HL-60/S4 treated with retinoic acid at 250 ng/mL for 4 days and 3 days (cell line): ENCODE measurements around the gene FANCE.

ENCODE experiments used
- in situ Hi-C: fragments of 300-500 bp; cut with MboI; formaldehyde crosslinking; loops from 2 replicates; pipeline ENCODE4 v1.7.0; 2022; ENCODE audit warnings: low sequenced_read_pairs

Gene FANCE

DNA sequence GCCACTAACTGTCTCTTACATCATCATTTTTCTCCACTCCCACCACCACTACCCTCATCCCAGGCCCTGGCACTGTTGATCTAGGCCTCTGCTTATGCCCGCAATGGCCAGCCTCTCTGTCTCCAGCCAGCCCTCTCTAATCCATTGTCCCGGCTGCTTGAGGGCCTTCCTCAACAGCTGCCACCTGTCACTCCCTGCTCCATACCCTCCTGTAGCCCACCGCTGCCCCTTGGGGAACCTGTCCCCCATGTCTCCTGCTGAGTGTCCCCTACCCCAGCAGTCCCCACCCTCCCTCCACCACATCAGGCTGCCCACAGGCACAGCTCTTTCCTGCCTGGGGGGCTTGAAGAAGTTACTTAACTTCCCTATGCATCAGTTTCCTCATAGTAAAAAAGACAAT lies 31.4 kb downstream of the FANCE start:
- in situ Hi-C loops, result no loop called here

DNA sequence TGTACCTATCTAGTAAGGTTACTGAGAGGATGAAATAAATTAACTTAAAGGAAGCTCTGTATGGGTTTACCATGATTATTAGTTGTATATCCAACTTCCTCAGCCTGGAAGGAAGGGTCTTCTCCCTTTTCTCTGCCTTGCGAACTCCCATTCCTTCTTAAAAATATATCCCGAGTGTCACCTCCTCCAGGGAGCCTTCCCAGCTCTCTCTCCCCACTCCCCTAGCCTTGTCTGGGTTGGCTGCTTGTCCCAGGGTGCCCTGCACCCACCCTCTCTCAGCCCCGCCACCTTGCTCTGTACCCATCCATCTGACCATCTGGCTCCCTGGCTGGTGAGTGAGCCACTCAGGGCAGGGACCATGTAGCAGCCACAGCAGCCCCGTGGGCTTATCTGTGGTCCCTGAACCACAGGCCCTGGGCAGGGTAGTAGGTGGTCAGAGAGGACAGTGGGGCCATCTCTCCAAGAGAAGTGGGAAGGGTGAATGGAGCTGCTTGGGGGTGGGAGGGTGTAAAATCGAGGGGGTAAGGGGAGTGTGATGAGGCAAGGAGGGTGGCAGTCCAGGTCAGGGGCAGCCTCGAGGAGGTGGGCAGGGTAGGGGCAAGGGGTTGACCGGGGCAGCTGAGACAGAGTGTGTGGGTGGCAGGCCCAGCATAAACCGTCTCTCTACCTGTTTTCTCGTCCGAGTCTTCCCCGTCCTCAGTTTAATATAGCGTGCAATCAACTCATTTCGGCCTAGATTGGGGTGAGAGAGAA lies 31.9 kb downstream of the FANCE start:
- in situ Hi-C loops, result no loop called here

DNA sequence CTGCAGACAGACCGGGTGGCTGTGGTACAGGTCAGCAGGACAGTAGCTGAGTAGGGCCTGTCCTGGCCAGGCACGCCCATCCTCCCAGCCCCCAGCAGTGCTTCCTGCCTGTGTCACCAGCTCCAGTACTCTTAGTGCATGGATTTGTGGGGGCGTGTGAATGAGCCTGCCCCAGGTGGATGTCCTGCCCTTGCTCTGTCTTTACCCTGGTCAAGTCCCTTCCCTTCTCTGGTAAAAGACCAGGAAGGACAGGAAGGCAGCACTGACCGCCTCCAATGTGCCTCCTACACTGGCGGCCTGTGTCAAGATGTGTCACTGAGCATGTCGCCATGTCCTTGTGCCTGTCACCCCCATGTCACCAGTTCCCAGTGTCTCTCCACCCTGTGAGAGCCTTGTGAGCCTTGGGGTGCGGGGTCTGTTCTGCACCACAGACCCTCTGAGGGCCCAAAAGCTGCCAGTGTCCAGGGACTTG lies 32.8 kb downstream of the FANCE start:
- in situ Hi-C loops, result no loop called here

DNA sequence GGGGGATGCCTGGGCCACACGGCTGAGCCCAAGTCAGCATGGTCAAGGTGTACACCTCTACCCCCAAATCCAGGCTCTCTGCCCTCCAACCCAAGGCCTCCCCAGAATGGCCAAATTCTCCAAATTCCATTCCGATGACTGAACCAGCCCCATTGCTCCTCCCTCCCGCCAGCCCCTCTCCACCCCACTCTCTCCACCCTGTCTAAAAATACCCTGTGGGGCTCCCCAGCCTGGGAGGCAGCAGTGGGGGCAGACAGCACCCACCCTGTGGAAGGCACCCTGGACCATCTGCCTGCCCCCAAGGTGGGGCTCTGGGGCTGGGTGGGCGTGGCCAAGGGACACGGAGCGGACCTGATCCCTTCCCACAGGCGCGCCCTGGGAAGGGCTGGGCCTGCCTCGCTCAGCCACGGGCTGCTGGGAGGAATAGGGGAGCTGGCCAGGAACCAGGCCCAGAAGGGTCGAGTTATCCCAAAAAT lies 33.3 kb downstream of the FANCE start:
- in situ Hi-C loops, result no loop called here

DNA sequence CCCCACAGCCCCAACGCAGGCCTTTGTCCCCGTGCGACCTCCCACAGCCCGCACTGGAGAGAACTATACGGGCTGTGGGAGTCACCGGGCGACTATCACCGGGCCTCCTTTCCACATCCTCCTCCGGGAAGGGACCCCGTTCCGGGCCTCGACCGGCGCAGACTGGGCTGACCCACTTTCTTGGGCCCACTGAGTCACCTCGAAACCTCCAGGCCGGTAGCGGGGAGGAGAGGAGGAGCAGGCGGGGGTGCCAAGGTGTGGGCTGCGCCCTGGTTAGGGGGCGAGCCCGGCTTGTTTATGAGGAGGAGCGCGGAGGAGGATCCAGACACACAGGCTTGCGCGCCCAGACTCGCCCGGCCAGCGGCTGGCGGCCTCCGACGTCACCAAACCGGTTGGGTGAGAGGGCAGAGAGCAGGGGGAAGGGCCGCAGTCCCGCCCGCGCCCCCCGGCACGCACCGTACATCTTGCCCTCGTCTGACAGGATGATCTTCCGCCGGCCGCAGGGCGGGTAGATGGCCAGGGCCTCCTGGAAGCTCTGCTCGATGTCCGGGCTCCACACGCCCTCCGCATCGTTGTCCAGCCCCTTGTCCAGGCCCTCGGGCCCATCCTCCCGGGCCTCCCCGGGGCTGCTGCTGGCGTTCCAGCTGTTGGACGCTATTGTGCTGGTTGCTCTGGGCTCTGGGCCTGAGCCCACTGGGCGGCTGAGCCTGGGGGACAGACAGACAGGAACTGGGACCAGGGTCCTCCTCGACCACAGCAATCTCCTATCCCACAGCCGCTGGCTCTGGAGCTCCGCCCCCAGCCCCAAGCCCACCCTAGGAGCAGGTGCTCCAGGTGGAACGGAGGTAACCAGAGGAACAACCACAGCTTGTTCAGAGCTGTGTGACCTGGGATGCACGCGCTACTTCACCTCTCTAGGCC lies 34.1 kb downstream of the FANCE start:
- in situ Hi-C loops, result no loop called here

DNA sequence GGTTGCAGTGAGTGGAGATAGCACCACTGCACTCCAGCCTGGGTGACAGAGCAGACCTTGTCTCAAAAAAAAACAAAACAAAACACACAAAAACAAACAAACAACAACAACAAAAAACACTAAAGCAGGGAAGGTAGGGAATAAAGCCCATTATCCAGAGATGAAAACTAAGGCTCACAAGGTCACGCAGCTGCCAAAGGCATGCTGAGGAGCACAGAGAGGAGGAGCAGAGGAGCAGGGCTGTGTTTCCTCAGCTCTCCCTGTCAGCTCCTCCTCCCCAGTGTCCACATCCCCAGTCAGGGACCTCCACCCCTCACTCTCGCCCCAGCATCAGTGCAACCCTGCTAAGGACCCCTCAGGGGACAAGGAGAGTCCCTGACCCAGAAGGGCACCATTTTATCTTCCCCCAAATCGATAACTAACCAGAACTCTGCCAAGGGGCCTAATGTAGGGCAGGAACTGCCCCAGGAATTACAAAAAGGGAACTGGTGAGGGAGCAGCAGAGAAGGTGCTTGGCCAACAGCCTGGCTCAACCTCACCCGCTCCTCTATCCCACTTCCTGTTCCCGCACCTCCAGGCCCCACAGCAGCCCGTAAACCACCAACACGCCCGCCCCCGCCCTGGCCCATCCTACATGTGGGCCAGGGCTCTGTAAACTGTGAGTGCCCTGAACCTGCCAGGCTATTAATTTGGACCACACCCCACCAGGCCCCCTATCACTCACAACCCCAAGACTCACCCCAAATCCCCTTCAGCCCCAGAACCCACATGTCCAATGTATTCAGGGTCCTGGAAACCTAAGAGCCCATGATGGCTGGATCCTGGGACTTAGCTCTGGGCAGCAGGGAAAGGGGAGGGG lies 35.7 kb downstream of the FANCE start:
- in situ Hi-C loops, result no loop called here

DNA sequence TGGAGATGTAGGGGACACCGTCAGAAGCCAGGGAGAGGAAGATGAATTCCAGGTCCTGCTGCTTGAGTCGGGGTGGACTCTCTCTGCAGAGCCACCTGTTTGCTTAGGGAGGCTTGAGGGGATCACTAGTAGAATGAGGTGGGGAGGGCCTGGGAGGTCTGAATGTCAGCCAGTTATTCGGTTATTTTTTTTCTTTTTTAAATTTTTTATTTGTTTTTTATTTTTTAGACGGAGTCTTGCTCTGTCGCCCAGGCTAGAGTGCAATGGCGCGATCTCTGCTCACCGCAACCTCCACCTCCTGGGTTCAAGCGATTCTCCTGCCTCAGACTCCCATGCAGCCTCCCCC lies 36.4 kb downstream of the FANCE start:
- in situ Hi-C loops, result no loop called here

DNA sequence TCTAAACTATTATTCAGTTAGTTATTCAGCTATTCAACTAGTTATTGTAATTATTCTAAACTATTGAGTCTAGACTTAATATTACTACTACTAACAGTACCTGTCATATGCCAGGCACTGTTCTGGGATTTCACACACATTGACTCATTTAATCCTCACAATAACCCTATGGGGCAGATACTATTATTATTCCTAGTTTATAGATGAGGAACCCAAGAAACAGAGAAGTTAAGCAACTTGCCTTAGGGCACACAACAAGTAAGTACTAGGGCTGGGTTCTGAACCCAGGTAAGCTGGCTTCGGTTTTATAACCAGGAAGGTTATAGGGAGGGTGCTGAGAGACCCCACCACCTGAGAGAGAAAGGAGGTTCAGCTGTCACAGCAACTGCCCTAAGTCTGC lies 36.9 kb downstream of the FANCE start:
- in situ Hi-C loops, result no loop called here

DNA sequence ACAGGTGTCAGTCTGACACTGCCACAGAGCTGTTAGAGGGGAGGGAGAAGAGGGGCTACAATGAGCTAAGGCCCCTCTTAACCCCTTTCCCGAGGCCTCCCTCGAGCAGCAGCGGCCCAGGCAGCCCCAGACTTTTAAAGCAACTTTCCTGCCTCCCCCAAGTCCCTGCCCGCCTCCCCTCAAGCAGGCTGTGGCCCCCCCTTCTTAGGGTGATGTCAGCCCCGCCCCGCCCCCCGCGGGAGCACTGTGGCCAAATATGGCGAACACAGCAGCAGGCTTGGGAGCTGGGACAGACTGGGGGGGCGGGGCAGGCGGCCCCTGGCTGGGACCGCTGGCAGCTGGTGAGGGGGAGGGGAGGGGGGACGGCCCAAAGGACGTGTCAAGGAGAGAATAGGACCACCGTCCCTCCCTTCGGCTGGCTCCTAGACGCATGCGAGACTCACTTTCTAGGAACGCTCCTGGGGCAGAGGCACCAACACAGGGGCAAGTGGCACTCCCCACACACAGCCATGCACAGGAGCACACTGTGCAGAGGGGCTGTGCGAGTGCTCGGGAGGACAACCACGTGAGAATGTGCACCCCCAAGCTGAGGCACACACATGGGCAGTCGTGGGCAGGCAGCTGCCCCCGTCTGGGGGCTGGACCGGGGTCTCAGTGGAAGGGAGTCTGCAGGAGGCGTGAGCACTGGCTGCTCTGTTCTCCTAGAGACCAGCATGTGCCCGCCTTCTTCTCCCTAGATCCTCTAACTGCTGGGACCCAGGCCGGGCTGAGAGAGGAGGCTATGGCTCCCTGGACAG lies 38.1 kb downstream of the FANCE start:
- in situ Hi-C loops, result no loop called here

DNA sequence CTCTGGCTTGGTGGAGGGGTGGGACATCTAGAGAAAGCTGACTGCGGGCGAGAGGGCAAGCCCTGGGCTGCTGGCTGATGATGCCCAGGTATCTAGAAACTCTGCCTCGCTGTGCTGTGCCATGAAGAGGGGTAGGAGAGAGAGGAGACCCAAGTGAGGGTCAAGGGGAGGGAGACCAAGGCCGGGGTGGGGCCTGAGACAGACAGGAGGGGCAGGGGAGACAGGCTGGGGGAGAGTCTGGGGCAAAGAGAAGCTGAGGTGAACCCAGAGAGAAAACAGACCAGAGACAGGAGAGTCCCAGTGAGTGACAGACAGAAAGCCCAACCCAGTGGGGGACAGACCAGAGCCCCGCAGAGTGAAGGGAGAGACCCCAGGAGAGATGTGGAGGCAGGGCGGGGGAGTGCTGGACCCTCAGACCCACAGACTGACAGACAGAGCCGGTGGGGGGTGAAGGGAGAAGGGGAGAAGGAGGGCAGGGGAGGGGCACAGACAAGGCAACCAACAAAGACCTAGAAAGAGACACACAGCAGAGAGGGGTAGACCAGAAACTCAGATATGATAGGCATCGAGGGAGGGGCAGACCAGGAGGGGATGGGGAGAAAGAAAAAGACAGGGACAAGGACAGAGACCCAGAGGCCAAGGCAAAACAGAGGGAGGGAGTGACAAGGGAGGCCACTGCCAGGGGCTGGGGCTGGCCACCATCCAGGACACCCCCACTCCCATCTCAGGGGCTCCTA lies 38.9 kb downstream of the FANCE start:
- in situ Hi-C loops, result no loop called here

DNA sequence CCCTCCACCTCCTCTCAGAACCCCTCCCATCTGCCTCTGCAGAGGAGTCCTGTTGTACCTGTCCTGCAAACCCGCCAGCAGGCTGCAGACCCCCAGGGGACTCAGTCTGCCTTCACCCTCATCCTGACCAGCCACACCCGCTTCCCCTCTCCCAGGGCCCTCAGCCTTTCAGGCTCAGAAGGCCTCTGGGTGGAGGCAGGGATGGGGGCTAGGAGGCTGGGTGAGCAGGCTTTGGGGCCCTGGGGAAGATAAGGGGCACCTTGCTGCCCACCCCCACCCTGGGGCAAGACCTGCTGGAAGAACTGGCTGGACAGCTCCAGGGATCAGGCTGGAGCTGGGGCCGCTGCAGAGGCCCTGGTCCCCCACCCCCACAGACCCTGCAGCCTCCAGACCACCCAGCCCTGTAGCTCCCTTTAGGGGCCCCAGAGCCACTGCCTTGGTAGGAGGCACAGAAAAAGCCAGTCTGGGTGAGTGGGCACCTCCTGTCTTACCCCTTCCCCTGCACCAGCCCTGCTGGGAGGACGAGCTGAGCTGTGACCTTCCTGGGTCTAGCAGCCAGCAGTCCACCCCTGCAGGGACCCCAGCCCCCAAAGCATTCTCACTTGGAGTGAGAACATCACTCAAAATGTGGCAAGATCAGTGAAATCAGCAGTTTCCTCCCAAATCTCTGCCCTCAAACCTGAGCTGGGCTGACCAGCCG lies 39.6 kb downstream of the FANCE start:
- in situ Hi-C loops, result no loop called here

DNA sequence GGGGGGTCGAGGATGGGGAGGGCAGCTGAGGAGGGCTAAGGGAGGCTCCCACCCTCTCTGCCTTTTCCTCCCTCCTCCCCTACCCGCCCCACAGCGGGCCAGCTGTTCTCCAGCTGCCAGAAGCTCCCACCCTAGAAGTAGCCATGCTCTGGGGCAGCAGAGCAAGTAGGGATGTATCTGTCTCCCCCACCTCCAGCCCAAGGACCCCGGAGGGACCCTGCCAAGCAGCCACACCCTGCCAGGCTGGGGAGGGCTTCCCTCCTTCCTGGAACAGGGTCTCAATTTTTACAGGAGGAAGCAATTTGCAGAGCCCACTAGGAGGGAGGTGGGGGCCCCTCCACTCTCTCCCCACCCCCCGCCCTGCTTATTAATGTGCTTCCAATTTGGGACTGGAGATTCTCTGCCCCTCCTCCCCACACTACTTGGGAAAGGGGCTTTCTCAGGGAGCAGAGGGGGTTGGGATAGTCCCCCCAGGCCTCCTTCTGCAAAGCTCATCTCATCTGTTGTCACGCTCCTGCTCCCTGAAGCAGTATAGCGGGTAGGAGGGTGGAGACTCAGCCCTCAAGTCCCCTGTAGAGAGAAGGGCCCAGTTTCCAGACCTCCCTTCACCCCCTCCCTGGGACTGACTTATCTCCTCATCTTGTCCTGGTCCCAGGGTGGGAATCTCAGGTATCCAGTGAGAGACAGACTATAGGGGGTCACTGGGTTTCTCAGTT lies 40.3 kb downstream of the FANCE start:
- in situ Hi-C loops, result no loop called here

DNA sequence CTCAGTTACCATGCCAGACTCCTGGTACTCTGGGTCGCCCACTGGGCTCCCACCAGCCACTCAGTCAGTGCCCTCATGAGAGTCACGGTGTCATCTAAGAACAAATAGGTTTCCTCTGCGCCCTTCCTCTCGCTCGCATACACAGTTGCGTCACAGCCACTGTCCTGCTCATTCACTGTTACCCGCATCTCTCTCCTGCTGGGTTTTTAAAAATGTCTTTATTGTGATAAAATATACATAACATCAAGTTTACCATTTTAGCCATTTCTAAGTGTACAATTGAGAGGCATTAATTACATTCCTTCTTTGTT lies 40.8 kb downstream of the FANCE start:
- in situ Hi-C loops, result no loop called here

DNA sequence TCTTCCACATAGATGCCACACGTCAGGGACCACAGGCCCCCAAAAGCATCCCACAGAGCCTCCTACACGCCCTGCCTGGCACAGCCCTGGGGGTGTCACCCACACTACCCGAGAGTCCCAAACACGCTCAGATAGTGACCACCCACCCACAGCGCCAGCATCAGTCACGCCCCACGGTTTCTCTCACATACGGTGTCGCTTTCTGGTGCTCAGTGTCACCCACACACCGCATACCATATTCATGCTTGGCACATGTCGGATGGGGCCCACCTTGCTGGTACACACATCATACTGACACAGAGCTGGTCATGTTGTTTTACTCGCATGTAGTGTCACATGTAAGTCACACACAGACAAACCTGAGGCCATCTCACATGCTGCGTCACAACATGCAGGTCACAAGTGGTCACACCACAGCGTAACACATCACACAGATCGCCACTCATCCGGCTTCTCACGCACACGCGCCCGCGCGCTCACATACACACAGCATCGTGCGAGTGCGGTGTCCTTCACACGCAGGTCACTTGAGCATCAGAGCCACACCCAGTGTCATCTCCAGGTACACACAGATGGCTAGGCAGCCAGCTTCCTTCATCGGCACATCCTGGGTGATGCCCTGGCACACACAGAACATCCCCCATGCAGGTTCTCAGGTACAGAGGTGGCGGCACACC lies 41.3 kb downstream of the FANCE start:
- in situ Hi-C loops, result no loop called here

DNA sequence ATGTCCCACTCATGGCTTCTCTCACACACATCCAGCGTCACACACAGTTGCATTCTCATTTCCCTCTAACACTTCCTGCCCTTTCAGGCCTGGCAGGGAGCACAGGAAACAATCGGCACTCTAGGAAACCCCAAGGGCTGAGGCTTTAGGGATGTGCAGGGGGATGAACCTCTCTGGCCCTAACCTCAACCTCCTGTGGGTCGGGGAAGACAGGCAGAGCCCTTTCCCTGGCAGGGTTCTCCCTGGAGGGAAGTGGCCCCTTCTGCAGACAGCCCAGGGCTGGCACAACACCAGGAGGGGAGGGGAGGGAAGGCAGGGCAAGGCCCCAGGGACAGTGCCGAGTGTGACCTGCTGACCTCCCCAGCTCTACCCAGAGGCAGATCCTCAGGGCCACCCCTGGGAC lies 42.0 kb downstream of the FANCE start:
- in situ Hi-C loops, result no loop called here

DNA sequence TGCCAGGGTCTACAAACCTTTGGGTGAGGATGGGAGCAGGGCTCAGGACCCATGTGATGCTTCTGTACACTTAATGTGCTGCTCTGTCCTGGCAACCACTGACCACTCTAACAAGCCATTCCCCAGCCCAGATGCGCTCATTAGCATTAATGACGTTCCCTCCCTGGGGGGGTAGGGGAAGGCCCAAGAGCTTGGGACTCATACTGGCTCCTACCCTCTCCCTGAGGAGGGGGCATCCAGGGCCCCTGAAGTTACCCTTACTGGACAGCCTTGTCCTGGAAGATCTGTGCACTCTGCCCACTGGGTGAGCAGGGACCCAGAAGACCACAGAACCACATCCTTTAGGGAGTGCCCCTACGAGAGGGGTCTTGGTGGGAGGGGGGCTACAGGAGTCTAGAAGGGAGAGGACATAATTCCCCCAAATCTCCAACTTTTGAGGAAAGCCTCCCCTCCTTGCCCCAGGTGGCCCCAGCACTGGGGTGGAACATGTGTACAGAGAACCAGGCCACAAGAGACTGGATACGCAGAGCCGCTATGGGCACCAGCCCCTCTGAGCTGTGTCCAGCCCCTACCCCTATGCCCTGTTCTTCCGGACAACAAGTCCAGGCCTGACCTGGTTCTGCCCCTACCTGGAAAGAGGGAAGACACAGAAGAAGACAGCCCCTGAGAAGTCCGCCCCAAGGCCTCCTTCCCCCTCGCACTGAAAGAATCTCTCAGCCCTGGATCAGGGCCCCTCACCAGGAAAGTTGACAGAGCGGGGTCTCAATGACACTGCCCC lies 43.3 kb downstream of the FANCE start:
- in situ Hi-C loops, result no loop called here
